GM19372 (cell line): ENCODE measurements around the gene ACAD10.
"Not testable (repeated sequence)": the region's sequence is repeated elsewhere in the genome, so short reads cannot be mapped to it uniquely, and the experiment has no call there.

Experiments
- ATAC-seq: cut with Tn5 transposase; IDR thresholded peaks from one replicate; pipeline ENCODE4 v1.9.1; 2021; ENCODE audit warnings: mild to moderate bottlenecking, low read depth, moderate library complexity; ENCODE audit not compliant: unreplicated experiment

Gene ACAD10

DNA sequence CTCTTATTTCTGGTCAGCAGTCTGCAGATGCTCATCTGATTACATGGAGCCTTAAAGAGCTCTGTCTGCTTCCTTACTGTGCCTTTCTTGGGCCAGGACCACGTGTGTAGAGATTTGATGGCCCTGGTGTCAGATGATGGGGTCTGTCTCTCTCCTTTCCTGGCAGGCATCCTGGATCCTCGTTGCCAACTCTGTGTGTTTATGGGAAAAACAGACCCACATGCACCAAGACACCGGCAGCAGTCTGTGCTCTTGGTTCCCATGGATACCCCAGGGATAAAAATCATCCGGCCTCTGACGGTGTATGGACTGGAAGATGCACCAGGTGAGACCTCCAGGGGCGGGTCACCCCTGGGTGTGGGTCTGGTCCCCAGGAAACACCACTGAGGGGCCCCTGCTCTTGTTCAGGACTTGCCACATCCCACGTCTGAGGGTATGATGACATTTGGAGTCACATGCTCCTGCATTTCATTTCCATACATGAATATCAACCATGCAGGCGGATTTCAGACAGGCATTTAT is 62.4 kb downstream of the ACAD10 start:
- ATAC-seq, result no peak

GRCh38 chr12:111748867-111749266 is 63.0 kb downstream of the ACAD10 start:
- ATAC-seq, result no peak

- no peak for ATAC-seq
Observed at GRCh38 chr12:111749391-111749790, 63.5 kb downstream of the ACAD10 start.

DNA sequence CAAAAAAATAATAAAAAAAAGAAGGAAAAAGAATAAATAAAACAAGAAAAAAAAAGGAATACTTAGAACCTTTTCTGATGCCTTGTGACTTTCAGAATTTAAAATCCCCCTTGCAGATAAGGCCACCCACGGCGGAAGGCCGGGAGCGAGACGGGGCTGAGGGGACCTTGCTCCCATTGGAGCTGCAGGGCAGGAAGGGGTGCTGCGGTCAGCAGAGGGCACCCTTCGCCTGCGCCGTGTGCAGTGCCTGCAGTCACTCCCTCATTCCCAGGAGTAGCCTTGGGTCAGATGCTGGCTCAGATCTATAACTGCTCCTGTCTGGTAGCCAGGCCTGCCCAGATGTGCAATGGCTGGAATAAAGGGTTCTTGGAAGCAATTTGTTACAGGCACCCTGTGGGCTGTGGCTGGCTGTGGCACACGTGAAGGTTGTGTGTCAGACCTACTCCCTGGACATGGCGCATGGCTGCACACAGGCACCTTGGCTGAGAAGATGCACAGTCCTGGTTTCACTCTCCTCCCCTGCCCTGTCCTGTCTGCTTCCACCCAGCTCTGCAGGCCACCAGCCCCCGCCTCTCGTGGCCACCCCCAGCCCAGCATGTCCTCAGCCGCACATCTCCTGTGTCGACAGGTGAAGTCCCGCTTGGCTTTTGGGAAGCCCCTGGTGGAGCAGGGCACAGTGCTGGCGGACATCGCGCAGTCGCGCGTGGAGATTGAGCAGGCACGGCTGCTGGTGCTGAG is 67.5 kb downstream of the ACAD10 start:
- no peak for ATAC-seq

- no peak for ATAC-seq
Observed at GRCh38 chr12:111754671-111755070, 68.8 kb downstream of the ACAD10 start.

GRCh38 chr12:111756196-111756595 is 70.3 kb downstream of the ACAD10 start:
- no peak for ATAC-seq

- no peak for ATAC-seq
Observed at GRCh38 chr12:111756681-111757080, 70.8 kb downstream of the ACAD10 start.

- ATAC-seq, result no peak
Observed at GRCh38 chr12:111757361-111758119, 71.7 kb downstream of the ACAD10 start.

DNA sequence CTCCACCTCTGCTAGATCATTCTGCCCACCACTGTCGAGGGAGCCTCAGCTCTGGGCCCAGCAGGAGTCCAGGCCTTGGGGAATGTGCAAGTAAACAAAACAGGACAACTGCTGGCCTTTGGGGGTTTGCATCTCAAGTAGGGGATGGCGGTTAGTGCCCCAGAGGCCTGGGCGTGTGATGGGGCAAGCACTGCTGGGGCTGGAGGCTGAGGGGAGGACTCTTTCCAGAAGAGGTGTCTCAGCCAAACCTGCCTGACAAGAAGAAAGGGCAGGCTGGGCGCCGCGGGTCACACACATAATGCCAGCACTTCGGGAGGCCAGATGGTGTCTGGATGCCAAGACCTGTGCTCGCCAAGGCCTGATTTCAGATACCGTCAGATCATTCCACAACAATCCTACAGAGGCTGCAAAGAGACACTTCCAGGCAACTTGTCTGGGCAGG is 72.3 kb downstream of the ACAD10 start:
- ATAC-seq, result no peak

- no peak for ATAC-seq
Observed at GRCh38 chr12:111759271-111759670, 73.4 kb downstream of the ACAD10 start.

- ATAC-seq, result no peak
Observed at GRCh38 chr12:111759991-111760390, 74.1 kb downstream of the ACAD10 start.

DNA sequence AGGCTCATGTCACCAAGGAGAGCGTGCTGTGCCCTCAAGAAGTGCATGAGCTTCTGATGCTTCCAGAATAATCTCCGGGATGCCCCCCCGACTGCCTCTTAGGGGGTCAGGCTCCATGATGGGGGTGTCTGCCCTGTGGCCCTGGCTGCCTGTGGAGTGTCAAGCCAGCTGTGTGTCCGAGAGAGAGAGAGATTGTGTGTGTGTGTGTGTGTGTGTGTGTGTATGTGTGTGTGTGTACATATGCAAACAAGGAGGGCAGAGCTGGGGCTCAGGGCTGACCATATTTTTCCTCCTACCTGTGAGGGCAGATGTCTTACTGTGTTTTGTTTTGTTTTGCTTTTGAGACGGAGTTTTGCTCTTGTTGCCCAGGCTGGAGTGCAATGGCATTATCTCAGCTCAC is 75.2 kb downstream of the ACAD10 start:
- no peak for ATAC-seq

- ATAC-seq, result no peak
Observed at GRCh38 chr12:111761706-111762105, 75.9 kb downstream of the ACAD10 start.

DNA sequence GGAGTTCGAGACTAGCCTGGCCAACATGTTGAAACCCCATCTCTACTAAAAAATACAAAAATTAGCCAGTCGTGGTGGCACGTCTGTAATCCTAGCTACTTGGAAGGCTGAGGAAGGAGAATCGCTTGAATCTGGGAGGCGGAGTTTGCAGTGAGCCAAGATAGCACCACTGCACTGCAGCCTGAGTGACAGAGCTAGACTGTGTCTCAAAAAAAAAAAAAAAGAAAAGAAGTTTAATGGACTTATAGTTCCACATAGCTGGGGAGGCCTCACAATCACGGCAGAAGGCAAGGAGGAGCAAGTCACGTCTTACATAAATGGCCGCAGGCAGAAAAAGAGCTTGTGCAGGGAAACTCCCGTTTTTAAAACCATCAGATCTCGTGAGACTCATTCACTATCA is 77.7 kb downstream of the ACAD10 start:
- ATAC-seq, result not testable (repeated sequence)

DNA sequence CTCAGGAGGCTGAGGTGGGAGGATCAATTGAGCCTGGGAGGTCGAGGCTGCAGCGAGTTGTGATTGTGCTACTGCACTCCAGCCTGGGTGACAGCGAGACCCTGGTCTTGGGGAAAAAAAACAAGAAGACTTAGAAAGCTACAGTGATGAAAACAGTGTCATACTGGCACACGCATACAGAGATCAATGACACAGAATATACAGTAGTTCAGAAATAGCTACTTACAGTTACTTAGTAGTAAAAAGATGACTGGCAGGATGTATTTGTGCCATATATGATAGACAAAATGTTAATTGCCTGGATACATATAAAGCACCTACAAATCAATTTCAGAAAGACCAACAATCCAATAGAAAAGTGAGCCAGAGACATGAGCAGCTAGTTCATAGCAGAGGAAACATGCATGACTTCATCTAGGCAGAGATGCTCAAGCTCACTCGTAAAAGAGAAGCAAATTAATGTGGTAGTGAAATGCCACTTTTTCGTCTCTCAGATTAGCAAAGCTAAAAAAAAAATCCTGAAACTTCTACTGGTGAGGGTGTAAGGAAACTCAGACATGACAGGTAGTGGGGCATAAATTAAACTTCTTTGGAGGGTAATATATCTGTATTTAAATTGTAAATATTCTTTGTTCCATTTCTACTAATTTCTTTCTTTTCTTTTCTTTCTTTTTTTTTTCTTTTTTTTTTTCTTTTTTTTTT is 78.4 kb downstream of the ACAD10 start:
- ATAC-seq, result no peak

DNA sequence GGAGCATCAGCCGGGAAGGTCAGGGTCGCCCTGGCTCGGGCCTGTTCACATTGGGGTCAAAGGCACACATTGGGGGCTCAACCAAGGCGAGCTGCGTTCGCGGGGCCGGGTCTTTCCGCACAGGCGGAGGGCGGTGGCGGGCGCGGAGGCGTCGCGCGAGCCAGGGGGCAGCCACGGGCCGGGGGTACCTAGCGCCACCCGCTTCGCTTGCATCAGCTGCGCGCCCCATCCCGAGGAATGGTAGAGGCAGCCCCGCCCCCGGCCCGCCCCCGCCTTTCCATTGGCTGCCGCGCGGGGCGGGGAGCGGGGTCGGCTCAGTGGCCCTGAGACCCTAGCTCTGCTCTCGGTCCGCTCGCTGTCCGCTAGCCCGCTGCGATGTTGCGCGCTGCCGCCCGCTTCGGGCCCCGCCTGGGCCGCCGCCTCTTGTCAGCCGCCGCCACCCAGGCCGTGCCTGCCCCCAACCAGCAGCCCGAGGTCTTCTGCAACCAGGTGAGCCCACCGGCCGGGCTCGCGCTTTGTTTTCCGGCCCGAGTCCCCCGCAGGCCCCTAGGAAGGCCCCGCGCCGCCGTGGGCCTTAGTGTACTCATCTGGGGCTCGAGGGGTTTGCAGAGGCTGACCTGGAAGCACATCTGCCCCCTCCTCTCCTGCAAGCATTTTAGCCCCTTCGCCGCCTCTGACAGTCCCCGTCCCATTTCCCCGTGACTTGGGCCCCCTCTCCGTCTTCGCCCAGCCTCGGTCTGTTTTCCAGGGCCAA is 80.9 kb downstream of the ACAD10 start, which contains the start of gene ALDH2:
Gene ALDH2 (plus strand): TSS at position 326 of the 754 bp plus-strand sequence. CDS start 50 bp downstream, at position 376.
- no peak for ATAC-seq

DNA sequence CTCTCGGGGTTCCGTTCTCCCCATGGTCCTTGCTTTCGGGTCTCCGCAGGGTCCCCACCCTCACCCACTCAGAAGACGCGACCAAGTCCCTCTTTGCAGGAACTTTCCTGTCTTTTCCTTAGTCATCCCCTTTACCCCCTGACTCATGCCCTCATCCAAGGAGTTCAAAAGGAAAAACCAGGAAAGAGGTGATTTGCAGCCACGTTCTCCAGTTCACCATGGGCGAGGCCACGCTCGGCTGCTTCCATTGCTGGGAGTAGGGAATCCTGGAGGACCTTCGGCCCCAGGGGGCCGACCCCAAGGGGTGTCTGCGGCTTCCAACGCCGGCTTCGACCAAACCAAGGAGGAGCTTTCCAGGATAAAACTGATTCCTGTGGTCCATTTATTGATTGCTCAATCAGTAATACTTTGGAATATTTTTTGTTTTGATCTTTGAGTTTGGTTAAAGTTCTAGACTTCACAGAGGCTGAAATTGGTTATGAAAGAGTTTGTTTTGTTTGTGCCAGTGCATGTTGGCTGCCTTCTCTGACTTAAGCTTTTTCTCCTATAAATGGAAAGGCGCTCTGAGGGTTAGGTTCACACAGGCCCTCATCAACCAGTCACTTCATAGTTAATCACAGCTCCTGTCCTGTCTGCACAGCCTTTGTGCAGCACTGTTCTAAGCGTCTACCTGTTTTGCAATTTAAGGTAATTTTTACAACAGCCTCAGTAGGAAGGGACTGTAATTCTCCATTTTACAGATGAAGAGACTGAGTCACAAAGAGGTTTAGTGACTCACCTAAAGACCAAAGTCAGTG is 81.7 kb downstream of the ACAD10 start:
- no peak for ATAC-seq

GRCh38 chr12:111768159-111768895 is 82.5 kb downstream of the ACAD10 start:
- ATAC-seq, result no peak

GRCh38 chr12:111769599-111769998 is 83.7 kb downstream of the ACAD10 start:
- no peak for ATAC-seq
